WTC11 (cell line): Measurements from ENCODE around the gene RASSF8. TPM values are rescaled to one million over a fixed set of nuclear protein-coding genes. Genes with fewer than 3 reads are reported as not detected.

Experiments used
- ATAC-seq: fragments of 200-7000 bp; cut with Tn5 transposase; 2 replicates; pipeline ENCODE4 v1.10.0; 2021; ENCODE audit warnings: mild to moderate bottlenecking, moderate library complexity
- CTCF ChIA-PET: fragments of 300-600 bp; sonication (Branson Sonifier 250); formaldehyde crosslinking; loops from one replicate; lab custom pipeline; 2021; ENCODE audit warnings: antibody characterized with exemption; lab: Charles Lee
- POLR2A ChIA-PET: fragments of 350-600 bp; sonication (Branson Sonifier 250); formaldehyde crosslinking; loops from one replicate; lab custom pipeline; 2021; ENCODE audit warnings: antibody characterized with exemption; lab: Charles Lee
- DNase-seq: peaks from one replicate; pipeline ENCODE4 v3.0.0; 2021; ENCODE audit warnings: low spot score
- H3K27ac Mint-ChIP-seq: 2 replicates; pipeline ENCODE4 v1.8.0; 2021; ENCODE audit warnings: mixed read lengths
- H3K27me3 Mint-ChIP-seq: 2 replicates; pipeline ENCODE4 v1.8.0; 2021; ENCODE audit warnings: low read depth, mild to moderate bottlenecking, moderate library complexity, mixed read lengths
- H3K36me3 Mint-ChIP-seq: 2 replicates; pipeline ENCODE4 v1.8.0; 2021; ENCODE audit warnings: mixed read lengths
- H3K4me1 Mint-ChIP-seq: 2 replicates; pipeline ENCODE4 v1.8.0; 2022; ENCODE audit warnings: mixed read lengths
- H3K4me3 Mint-ChIP-seq: 2 replicates; pipeline ENCODE4 v1.8.0; 2021; ENCODE audit warnings: mild to moderate bottlenecking, moderate library complexity, mixed read lengths
- H3K9me3 Mint-ChIP-seq: 2 replicates; pipeline ENCODE4 v1.8.0; 2021; ENCODE audit warnings: mixed read lengths
- ATF1 ChIP-seq: sonication (generic); formaldehyde crosslinking; IDR thresholded peaks from 2 replicates; pipeline ENCODE4 v1.8.1; 2023; ENCODE audit warnings: mild to moderate bottlenecking, moderate library complexity, missing genetic modification reagents
- ELF4 ChIP-seq: sonication (generic); formaldehyde crosslinking; IDR thresholded peaks from 2 replicates; pipeline ENCODE4 v1.8.1; 2022; ENCODE audit warnings: low read depth, mild to moderate bottlenecking, moderate library complexity, missing genetic modification reagents
- EMX1 ChIP-seq: fragments of 250-450 bp; sonication (Bioruptor Pico); IDR thresholded peaks from 2 replicates; pipeline ENCODE4 v1.8.0; 2021; ENCODE audit warnings: mild to moderate bottlenecking
- GABPB1 ChIP-seq: sonication (generic); formaldehyde crosslinking; IDR thresholded peaks from 2 replicates; pipeline ENCODE4 v1.8.1; 2023; ENCODE audit warnings: mild to moderate bottlenecking, missing genetic modification reagents
- GRHL2 ChIP-seq: fragments of 250-450 bp; sonication (Bioruptor Pico); IDR thresholded peaks from 2 replicates; pipeline ENCODE4 v1.8.0; 2022; ENCODE audit warnings: mild to moderate bottlenecking, moderate library complexity; ENCODE audit not compliant: insufficient replicate concordance, severe bottlenecking
- GTF2I ChIP-seq: fragments of 250-450 bp; sonication (Bioruptor Pico); conservative IDR thresholded peaks from 2 replicates; pipeline ENCODE4 v1.4.0; 2021; ENCODE audit warnings: mild to moderate bottlenecking
- HMGA2 ChIP-seq: fragments of 250-450 bp; sonication (Bioruptor Pico); IDR thresholded peaks from 2 replicates; pipeline ENCODE4 v1.4.0; 2021; ENCODE audit warnings: mild to moderate bottlenecking, moderate library complexity
- MYBL2 ChIP-seq: sonication (generic); formaldehyde crosslinking; IDR thresholded peaks from 2 replicates; pipeline ENCODE4 v1.8.1; 2023; ENCODE audit warnings: mild to moderate bottlenecking, moderate library complexity, missing genetic modification reagents
- NR2C2 ChIP-seq: sonication (generic); formaldehyde crosslinking; IDR thresholded peaks from 2 replicates; pipeline ENCODE4 v1.8.0; 2022; ENCODE audit warnings: mild to moderate bottlenecking, missing genetic modification reagents
- PRRX2 ChIP-seq: fragments of 250-450 bp; sonication (Bioruptor Pico); IDR thresholded peaks from 2 replicates; pipeline ENCODE4 v1.8.0; 2021; ENCODE audit warnings: mild to moderate bottlenecking
- SMAD4 ChIP-seq: sonication (generic); formaldehyde crosslinking; IDR thresholded peaks from 2 replicates; pipeline ENCODE4 v1.8.0; 2022; ENCODE audit warnings: mild to moderate bottlenecking, missing genetic modification reagents
- TEAD1 ChIP-seq: sonication (generic); formaldehyde crosslinking; IDR thresholded peaks from 2 replicates; pipeline ENCODE4 v1.8.0; 2022; ENCODE audit warnings: mild to moderate bottlenecking, missing genetic modification reagents
- TP53 ChIP-seq: sonication (generic); formaldehyde crosslinking; IDR thresholded peaks from 2 replicates; pipeline ENCODE4 v1.8.1; 2023; ENCODE audit warnings: mild to moderate bottlenecking, missing genetic modification reagents
- ZNF671 ChIP-seq: fragments of 250-450 bp; sonication (Bioruptor Pico); IDR thresholded peaks from 2 replicates; pipeline ENCODE4 v1.8.0; 2021; ENCODE audit warnings: mild to moderate bottlenecking
- total RNA-seq: library from RNA; stranded (reverse); gene quantifications from 3 replicates; pipeline ENCODE4 v1.2.3, GENCODE V29; 2021
- TF ChIP-seq, protein P1 (sequence below): fragments of 250-450 bp; sonication (Bioruptor Pico); conservative IDR thresholded peaks from 2 replicates; pipeline ENCODE4 v1.9.0; 2021; ENCODE audit warnings: mild to moderate bottlenecking
- TF ChIP-seq, protein P2 (sequence below): sonication (generic); formaldehyde crosslinking; IDR thresholded peaks from 2 replicates; pipeline ENCODE4 v1.8.1; 2023; ENCODE audit warnings: mild to moderate bottlenecking, moderate library complexity, missing genetic modification reagents
- TF ChIP-seq, protein P3 (sequence below): fragments of 200-600 bp; IDR thresholded peaks from 2 replicates; pipeline ENCODE4 v1.8.0; 2022; ENCODE audit warnings: antibody characterized with exemption
- TF ChIP-seq, protein P4 (sequence below): sonication (generic); formaldehyde crosslinking; IDR thresholded peaks from 2 replicates; pipeline ENCODE4 v1.8.1; 2022; ENCODE audit warnings: mild to moderate bottlenecking, moderate library complexity, missing genetic modification reagents
- TF ChIP-seq, protein P5 (sequence below): sonication (generic); formaldehyde crosslinking; conservative IDR thresholded peaks from 2 replicates; pipeline ENCODE4 v1.8.1; 2023; ENCODE audit warnings: mild to moderate bottlenecking, low read depth, missing genetic modification reagents, moderate library complexity
- TF ChIP-seq, protein P6 (sequence below): sonication (generic); formaldehyde crosslinking; IDR thresholded peaks from 2 replicates; pipeline ENCODE4 v1.8.0; 2022; ENCODE audit warnings: mild to moderate bottlenecking, missing genetic modification reagents
- TF ChIP-seq, protein P7 (sequence below): sonication (generic); formaldehyde crosslinking; IDR thresholded peaks from 2 replicates; pipeline ENCODE4 v1.8.1; 2022; ENCODE audit warnings: missing genetic modification reagents, borderline replicate concordance
- TF ChIP-seq, protein P8 (sequence below): sonication (generic); formaldehyde crosslinking; IDR thresholded peaks from 2 replicates; pipeline ENCODE4 v1.8.1; 2023; ENCODE audit warnings: mild to moderate bottlenecking, missing genetic modification reagents, moderate library complexity

The RASSF8 gene
- total RNA-seq, 1 experiment from 2014 or later, result 48.6 TPM

DNA sequence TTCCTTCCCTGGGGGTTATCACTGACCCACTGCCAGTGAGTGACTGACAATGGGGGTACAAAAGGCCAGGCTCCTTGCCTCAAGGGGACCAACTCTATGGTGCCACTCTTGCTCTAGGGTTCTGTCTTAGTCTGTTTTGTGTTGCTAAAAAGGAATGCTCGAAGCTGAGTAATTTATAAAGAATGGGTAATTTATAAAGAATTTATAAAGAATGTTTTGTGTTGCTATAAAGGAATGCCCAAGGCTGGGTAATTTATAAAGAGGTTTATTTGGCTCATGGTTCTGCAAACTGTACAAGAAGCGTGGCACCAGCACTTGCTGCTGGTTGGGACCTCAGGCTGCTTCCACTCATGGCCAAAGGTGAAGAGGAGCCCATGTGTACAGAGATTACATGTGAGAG is 15.8 kb upstream of the RASSF8 start (continued):
- no peak for TF ChIP-seq SMAD4 (CRISPR knock-in tag)
- TF ChIP-seq, protein P1, sequence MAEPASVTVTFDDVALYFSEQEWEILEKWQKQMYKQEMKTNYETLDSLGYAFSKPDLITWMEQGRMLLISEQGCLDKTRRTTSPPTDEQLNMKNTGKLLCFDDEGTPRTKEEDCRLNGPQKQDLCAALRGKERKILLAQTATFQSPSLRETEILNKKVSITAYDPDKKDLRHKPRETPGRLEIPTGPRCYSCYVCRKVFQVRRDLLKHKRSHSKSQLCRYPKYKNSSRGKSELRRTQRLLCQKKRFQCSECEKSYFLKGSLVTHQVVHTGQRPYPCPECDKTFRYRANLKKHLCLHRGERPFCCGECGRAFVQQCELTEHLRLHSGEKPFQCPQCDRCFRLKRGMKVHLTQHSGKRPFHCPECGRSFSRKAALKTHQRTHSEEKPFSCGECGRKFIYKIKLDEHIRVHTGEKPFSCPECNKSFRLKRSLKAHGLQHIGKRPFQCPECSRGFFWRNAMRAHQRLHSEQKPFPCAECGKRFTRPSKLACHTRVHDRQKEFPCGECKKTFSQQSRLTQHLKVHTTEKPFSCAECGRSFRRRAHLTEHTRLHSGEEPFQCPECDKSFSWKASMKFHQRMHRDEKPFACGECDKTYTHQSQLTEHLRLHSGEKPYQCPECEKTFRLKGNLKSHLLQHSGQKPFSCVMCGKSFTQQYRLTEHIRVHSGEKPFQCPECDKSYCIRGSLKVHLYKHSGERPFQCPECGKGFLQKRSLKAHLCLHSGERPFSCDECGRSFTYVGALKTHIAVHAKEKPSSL, result no peak
- no peak for TF ChIP-seq ATF1 (CRISPR knock-in tag)
- no peak for TF ChIP-seq NR2C2 (CRISPR knock-in tag)
- TF ChIP-seq, protein P2, sequence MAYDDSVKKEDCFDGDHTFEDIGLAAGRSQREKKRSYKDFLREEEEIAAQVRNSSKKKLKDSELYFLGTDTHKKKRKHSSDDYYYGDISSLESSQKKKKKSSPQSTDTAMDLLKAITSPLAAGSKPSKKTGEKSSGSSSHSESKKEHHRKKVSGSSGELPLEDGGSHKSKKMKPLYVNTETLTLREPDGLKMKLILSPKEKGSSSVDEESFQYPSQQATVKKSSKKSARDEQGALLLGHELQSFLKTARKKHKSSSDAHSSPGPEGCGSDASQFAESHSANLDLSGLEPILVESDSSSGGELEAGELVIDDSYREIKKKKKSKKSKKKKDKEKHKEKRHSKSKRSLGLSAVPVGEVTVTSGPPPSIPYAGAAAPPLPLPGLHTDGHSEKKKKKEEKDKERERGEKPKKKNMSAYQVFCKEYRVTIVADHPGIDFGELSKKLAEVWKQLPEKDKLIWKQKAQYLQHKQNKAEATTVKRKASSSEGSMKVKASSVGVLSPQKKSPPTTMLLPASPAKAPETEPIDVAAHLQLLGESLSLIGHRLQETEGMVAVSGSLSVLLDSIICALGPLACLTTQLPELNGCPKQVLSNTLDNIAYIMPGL, result no peak

DNA sequence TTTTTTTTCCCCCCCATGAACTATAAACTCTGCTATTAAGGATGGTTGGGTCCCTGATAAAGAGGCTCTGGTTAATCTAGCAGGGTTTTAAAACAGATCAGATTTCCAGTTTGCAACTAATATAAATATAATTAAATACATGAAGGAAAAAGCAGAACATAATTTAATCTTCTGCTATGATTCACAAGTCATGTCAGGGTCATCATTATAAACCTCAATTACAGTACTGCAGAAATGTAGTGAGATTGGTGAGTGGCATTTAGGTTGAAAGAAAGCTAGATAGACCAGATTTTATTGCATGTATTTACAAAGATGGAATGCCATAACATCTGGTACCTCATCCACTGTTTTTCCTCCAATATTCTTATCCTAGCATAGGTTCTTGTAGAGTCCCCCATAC is 14.5 kb upstream of the RASSF8 start:
- ATAC-seq, result no peak
- Mint-ChIP-seq H3K4me1 (peaks cover 27% of the 10 kb centered on the region), H3K4me3 (no peak overlapping the region), H3K9me3 (no peaks in the 10 kb centered on the region), H3K27me3 (no peaks in the 10 kb centered on the region), H3K36me3 (no peaks in the 10 kb centered on the region), H3K27ac (no peak overlapping the region)
- no peak for DNase-seq
- POLR2A ChIA-PET, result no interaction called here
- CTCF ChIA-PET, result no interaction called here
- TF ChIP-seq GABPB1 (CRISPR knock-in tag) (no peak), ATF1 (CRISPR knock-in tag) (no peak), TP53 (CRISPR knock-in tag) (no peak), TEAD1 (no peak), PRRX2 (CRISPR knock-in tag) (no peak), SMAD4 (CRISPR knock-in tag) (no peak), ELF4 (no peak), HMGA2 (CRISPR knock-in tag) (no peak), GRHL2 (CRISPR knock-in tag) (no peak), MYBL2 (CRISPR knock-in tag) (no peak), ZNF671 (CRISPR knock-in tag) (no peak), EMX1 (CRISPR knock-in tag) (no peak), GTF2I (CRISPR knock-in tag) (no peak)
- TF ChIP-seq, protein P3, sequence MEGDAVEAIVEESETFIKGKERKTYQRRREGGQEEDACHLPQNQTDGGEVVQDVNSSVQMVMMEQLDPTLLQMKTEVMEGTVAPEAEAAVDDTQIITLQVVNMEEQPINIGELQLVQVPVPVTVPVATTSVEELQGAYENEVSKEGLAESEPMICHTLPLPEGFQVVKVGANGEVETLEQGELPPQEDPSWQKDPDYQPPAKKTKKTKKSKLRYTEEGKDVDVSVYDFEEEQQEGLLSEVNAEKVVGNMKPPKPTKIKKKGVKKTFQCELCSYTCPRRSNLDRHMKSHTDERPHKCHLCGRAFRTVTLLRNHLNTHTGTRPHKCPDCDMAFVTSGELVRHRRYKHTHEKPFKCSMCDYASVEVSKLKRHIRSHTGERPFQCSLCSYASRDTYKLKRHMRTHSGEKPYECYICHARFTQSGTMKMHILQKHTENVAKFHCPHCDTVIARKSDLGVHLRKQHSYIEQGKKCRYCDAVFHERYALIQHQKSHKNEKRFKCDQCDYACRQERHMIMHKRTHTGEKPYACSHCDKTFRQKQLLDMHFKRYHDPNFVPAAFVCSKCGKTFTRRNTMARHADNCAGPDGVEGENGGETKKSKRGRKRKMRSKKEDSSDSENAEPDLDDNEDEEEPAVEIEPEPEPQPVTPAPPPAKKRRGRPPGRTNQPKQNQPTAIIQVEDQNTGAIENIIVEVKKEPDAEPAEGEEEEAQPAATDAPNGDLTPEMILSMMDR, result no peak
- TF ChIP-seq, protein P4, sequence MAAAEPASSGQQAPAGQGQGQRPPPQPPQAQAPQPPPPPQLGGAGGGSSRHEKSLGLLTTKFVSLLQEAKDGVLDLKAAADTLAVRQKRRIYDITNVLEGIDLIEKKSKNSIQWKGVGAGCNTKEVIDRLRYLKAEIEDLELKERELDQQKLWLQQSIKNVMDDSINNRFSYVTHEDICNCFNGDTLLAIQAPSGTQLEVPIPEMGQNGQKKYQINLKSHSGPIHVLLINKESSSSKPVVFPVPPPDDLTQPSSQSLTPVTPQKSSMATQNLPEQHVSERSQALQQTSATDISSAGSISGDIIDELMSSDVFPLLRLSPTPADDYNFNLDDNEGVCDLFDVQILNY (CRISPR knock-in tag), result no peak
- TF ChIP-seq, protein P5, sequence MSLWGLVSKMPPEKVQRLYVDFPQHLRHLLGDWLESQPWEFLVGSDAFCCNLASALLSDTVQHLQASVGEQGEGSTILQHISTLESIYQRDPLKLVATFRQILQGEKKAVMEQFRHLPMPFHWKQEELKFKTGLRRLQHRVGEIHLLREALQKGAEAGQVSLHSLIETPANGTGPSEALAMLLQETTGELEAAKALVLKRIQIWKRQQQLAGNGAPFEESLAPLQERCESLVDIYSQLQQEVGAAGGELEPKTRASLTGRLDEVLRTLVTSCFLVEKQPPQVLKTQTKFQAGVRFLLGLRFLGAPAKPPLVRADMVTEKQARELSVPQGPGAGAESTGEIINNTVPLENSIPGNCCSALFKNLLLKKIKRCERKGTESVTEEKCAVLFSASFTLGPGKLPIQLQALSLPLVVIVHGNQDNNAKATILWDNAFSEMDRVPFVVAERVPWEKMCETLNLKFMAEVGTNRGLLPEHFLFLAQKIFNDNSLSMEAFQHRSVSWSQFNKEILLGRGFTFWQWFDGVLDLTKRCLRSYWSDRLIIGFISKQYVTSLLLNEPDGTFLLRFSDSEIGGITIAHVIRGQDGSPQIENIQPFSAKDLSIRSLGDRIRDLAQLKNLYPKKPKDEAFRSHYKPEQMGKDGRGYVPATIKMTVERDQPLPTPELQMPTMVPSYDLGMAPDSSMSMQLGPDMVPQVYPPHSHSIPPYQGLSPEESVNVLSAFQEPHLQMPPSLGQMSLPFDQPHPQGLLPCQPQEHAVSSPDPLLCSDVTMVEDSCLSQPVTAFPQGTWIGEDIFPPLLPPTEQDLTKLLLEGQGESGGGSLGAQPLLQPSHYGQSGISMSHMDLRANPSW (CRISPR knock-in tag), result no peak
- TF ChIP-seq, protein P6, sequence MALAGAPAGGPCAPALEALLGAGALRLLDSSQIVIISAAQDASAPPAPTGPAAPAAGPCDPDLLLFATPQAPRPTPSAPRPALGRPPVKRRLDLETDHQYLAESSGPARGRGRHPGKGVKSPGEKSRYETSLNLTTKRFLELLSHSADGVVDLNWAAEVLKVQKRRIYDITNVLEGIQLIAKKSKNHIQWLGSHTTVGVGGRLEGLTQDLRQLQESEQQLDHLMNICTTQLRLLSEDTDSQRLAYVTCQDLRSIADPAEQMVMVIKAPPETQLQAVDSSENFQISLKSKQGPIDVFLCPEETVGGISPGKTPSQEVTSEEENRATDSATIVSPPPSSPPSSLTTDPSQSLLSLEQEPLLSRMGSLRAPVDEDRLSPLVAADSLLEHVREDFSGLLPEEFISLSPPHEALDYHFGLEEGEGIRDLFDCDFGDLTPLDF (CRISPR knock-in tag), result no peak
- TF ChIP-seq, protein P7, sequence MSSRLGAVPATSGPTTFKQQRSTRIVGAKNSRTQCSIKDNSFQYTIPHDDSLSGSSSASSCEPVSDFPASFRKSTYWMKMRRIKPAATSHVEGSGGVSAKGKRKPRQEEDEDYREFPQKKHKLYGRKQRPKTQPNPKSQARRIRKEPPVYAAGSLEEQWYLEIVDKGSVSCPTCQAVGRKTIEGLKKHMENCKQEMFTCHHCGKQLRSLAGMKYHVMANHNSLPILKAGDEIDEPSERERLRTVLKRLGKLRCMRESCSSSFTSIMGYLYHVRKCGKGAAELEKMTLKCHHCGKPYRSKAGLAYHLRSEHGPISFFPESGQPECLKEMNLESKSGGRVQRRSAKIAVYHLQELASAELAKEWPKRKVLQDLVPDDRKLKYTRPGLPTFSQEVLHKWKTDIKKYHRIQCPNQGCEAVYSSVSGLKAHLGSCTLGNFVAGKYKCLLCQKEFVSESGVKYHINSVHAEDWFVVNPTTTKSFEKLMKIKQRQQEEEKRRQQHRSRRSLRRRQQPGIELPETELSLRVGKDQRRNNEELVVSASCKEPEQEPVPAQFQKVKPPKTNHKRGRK (CRISPR knock-in tag), result no peak
- TF ChIP-seq, protein P8, sequence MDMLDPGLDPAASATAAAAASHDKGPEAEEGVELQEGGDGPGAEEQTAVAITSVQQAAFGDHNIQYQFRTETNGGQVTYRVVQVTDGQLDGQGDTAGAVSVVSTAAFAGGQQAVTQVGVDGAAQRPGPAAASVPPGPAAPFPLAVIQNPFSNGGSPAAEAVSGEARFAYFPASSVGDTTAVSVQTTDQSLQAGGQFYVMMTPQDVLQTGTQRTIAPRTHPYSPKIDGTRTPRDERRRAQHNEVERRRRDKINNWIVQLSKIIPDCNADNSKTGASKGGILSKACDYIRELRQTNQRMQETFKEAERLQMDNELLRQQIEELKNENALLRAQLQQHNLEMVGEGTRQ (CRISPR knock-in tag), result no peak
- TF ChIP-seq, all 79 proteins: peak for 0
